GM23338 (cell line): ENCODE measurements around the gene GDF10. TPM values are rescaled to one million over a fixed set of nuclear protein-coding genes. Genes with fewer than 3 reads are reported as not detected.

Source experiments
- ATAC-seq: fragments of 200-7000 bp; cut with Tn5 transposase; 3 replicates; pipeline ENCODE4 v1.9.1; 2020
- DNase-seq: peaks from one replicate; pipeline ENCODE4 v3.0.0-alpha.2; 2015; ENCODE audit warnings: low spot score
- H2AFZ ChIP-seq: fragments of 200-600 bp; sonication (generic); 2 replicates; pipeline ENCODE4 v1.8.0; 2016; ENCODE audit warnings: antibody characterized with exemption, mild to moderate bottlenecking, moderate library complexity
- H3F3A ChIP-seq: fragments of 200-600 bp; sonication (generic); replicated peaks from 2 replicates; pipeline ENCODE4 v1.8.0; 2017; ENCODE audit warnings: antibody characterized with exemption, mixed run types, low read depth
- H3K27ac ChIP-seq: fragments of 200-600 bp; sonication (generic); 2 replicates; pipeline ENCODE4 v1.6.1; 2016; ENCODE audit warnings: low read depth
- H3K27me3 ChIP-seq: fragments of 200-600 bp; sonication (generic); 2 replicates; pipeline ENCODE4 v1.8.0; 2016; ENCODE audit warnings: mild to moderate bottlenecking, mixed run types, moderate library complexity; ENCODE audit not compliant: insufficient read depth
- H3K36me3 ChIP-seq: fragments of 200-600 bp; sonication (generic); 2 replicates; pipeline ENCODE4 v1.8.0; 2016; ENCODE audit warnings: mild to moderate bottlenecking; ENCODE audit not compliant: insufficient read depth
- H3K4me1 ChIP-seq: fragments of 200-600 bp; sonication (generic); 2 replicates; pipeline ENCODE4 v1.8.0; 2016; ENCODE audit warnings: mild to moderate bottlenecking, moderate library complexity; ENCODE audit not compliant: insufficient read depth
- H3K4me2 ChIP-seq: fragments of 200-600 bp; sonication (generic); 2 replicates; pipeline ENCODE4 v1.7.1; 2017; ENCODE audit warnings: mixed run types
- H3K4me3 ChIP-seq: fragments of 200-600 bp; sonication (generic); 2 replicates; pipeline ENCODE4 v1.6.1; 2016; ENCODE audit warnings: mixed run types
- H3K79me2 ChIP-seq: fragments of 200-600 bp; sonication (generic); replicated peaks from 2 replicates; pipeline ENCODE4 v1.8.0; 2017; ENCODE audit warnings: mild to moderate bottlenecking; ENCODE audit not compliant: insufficient read depth
- H3K9me2 ChIP-seq: fragments of 200-600 bp; sonication (generic); 2 replicates; pipeline ENCODE4 v1.8.0; 2017; ENCODE audit not compliant: insufficient read depth
- H4K20me1 ChIP-seq: fragments of 200-600 bp; sonication (generic); replicated peaks from 2 replicates; pipeline ENCODE4 v1.8.0; 2017; ENCODE audit warnings: mild to moderate bottlenecking; ENCODE audit not compliant: insufficient read depth
- H3K27ac Mint-ChIP-seq: 2 replicates; pipeline ENCODE4 v1.8.0; 2020; ENCODE audit warnings: inconsistent platforms, mild to moderate bottlenecking, moderate library complexity, mixed read lengths
- H3K27me3 Mint-ChIP-seq: 3 replicates; pipeline ENCODE4 v1.8.0; 2022; ENCODE audit warnings: low read depth, mild to moderate bottlenecking, moderate library complexity, mixed read lengths, inconsistent platforms; ENCODE audit not compliant: insufficient read depth, poor library complexity
- H3K36me3 Mint-ChIP-seq: 3 replicates; pipeline ENCODE4 v1.8.0; 2021; ENCODE audit warnings: low read depth, mild to moderate bottlenecking, inconsistent platforms, moderate library complexity, mixed read lengths
- H3K4me1 Mint-ChIP-seq: 3 replicates; pipeline ENCODE4 v1.8.0; 2020; ENCODE audit warnings: mild to moderate bottlenecking, inconsistent platforms, mixed read lengths
- H3K4me3 Mint-ChIP-seq: 3 replicates; pipeline ENCODE4 v1.8.0; 2021; ENCODE audit warnings: moderate library complexity, mild to moderate bottlenecking, inconsistent platforms, mixed read lengths
- H3K9me3 Mint-ChIP-seq: 3 replicates; pipeline ENCODE4 v1.8.0; 2020; ENCODE audit warnings: moderate library complexity, mild to moderate bottlenecking, inconsistent platforms, mixed read lengths
- CREB1 ChIP-seq: fragments of 250-450 bp; sonication (Bioruptor Pico); IDR thresholded peaks from 2 replicates; pipeline ENCODE4 v1.5.0; 2020; ENCODE audit warnings: low read depth, mild to moderate bottlenecking, moderate library complexity
- EZH2 ChIP-seq: fragments of 200-600 bp; sonication (generic); IDR thresholded peaks from one replicate; pipeline ENCODE4 v1.8.0; 2017; ENCODE audit warnings: antibody characterized with exemption, mild to moderate bottlenecking, low read depth; ENCODE audit not compliant: unreplicated experiment
- EZH2phosphoT487 ChIP-seq: fragments of 200-600 bp; sonication (generic); IDR thresholded peaks from one replicate; pipeline ENCODE4 v1.8.1; 2018; ENCODE audit warnings: antibody characterized with exemption; ENCODE audit not compliant: unreplicated experiment
- JUNB ChIP-seq: IDR thresholded peaks from one replicate; pipeline ENCODE4 v1.6.1; 2016; ENCODE audit warnings: antibody characterized with exemption; ENCODE audit not compliant: unreplicated experiment
- NANOG ChIP-seq: IDR thresholded peaks from 2 replicates; pipeline ENCODE4 v1.6.1; 2016; ENCODE audit warnings: antibody characterized with exemption, borderline replicate concordance
- POLR2AphosphoS5 ChIP-seq: IDR thresholded peaks from 2 replicates; pipeline ENCODE4 v1.6.1; 2016; ENCODE audit warnings: antibody characterized with exemption, low read depth
- STAT1 ChIP-seq: IDR thresholded peaks from one replicate; pipeline ENCODE4 v1.6.1; 2016; ENCODE audit warnings: antibody characterized with exemption; ENCODE audit not compliant: unreplicated experiment
- ZNF114 ChIP-seq: fragments of 250-450 bp; sonication (Bioruptor Pico); IDR thresholded peaks from 2 replicates; pipeline ENCODE4 v1.5.0; 2020; ENCODE audit warnings: mild to moderate bottlenecking, moderate library complexity
- ZNF331 ChIP-seq: fragments of 250-450 bp; sonication (Bioruptor Pico); IDR thresholded peaks from 2 replicates; pipeline ENCODE4 v1.5.0; 2020; ENCODE audit warnings: low read depth, mild to moderate bottlenecking, moderate library complexity
- polyA plus RNA-seq: library from polyadenylated mRNA; unstranded; fragments of >200 nt; fragmentation: Nextera tagmentation; extraction: Ambion mirVana; gene quantifications from 2 replicates; pipeline ENCODE4 v1.2.1, GENCODE V29; 2016
- total RNA-seq: library from RNA; depleted of rRNA; stranded (reverse); fragments of >200 nt; shearing (Covaris generic); gene quantifications from 2 replicates; pipeline ENCODE4 v1.2.3, GENCODE V29; 2014
- TF ChIP-seq, protein P1 (sequence below): IDR thresholded peaks from one replicate; pipeline ENCODE4 v1.6.1; 2018; ENCODE audit warnings: antibody characterized with exemption; ENCODE audit not compliant: unreplicated experiment
- TF ChIP-seq, protein P2 (sequence below): IDR thresholded peaks from 2 replicates; pipeline ENCODE4 v1.6.1; 2016; ENCODE audit warnings: antibody characterized with exemption
- TF ChIP-seq, protein P3 (sequence below), 2 experiments: fragments of 200-600 bp in 1 of 2; sonication (generic) in 1 of 2; conservative IDR thresholded peaks; 2 replicates each; pipeline versions ENCODE4 v1.5.1 to v1.6.1; 2016 to 2017; ENCODE audit warnings: antibody characterized with exemption in 2 of 2, low read depth in 2 of 2, mild to moderate bottlenecking in 2 of 2, moderate library complexity in 1 of 2
- TF ChIP-seq, protein P4 (sequence below): fragments of 250-450 bp; sonication (Bioruptor Pico); IDR thresholded peaks from 2 replicates; pipeline ENCODE4 v1.5.0; 2020; ENCODE audit warnings: mild to moderate bottlenecking, moderate library complexity

The GDF10 gene
- total and polyA plus RNA-seq, 2 experiments from 2014 or later: 0.21 TPM; not detected in 1

DNA sequence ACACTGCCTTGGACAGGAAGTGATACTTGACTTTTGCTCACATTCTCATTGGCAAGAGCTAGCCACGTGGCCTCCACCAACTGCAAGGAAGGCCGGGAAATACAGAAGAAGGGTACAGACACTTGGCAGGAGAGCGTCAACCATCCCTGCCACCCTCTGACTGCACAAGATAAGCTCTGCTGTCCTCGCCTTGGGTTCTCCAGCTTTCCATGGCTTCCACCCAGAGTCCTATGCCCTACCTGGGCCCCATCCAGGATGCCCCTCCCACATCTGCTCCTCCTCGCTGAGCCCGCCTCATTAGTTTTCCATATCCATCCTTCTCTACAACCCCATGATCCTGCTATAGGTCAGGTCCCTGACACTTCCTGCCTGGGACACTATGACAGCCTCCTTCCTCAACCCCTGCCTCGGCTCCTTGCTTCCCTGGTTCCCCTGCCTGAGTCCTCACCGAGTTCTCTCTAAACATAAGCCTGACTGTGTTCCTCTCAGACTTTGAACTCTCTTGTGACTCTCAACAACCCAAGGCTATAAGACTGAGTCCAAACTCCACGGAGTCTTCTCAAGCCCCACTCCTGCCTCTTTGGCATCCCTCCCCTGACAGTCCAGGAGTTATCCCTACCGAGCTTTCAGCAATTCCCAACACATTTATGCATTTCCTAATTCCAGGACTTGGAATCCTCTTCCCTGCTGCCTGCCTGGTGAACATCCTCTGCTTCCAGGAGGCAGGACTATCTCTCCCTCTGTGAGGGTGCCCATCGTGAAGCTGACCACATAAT, 23.2 kb upstream of the GDF10 start:
- H3K27me3 ChIP-seq: no peaks in the 10 kb centered on the region
- peaks cover 7% of the 10 kb centered on the region; the same call in 1 of the 3 replicates for H3K4me1 Mint-ChIP-seq
- H3K9me3 Mint-ChIP-seq: peaks cover 17% of the 10 kb centered on the region; the same call in 2 of the 3 replicates
- no peaks in the 10 kb centered on the region for H3K36me3 Mint-ChIP-seq
- no peak for DNase-seq
- H3K4me3 Mint-ChIP-seq: no peak overlapping the region
- no peak overlapping the region for H3K27ac Mint-ChIP-seq
- no peaks in the 10 kb centered on the region for H4K20me1 ChIP-seq
- H3K27ac ChIP-seq: no peak overlapping the region
- peaks cover 3% of the 10 kb centered on the region for H3K27me3 Mint-ChIP-seq
- H3K9me2 ChIP-seq: 0 out of 2 replicates have a peak, but pooled peaks cover 5% of the 10 kb centered on the region
- H3K4me1 ChIP-seq: no peaks in the 10 kb centered on the region
- TF ChIP-seq, protein P1, sequence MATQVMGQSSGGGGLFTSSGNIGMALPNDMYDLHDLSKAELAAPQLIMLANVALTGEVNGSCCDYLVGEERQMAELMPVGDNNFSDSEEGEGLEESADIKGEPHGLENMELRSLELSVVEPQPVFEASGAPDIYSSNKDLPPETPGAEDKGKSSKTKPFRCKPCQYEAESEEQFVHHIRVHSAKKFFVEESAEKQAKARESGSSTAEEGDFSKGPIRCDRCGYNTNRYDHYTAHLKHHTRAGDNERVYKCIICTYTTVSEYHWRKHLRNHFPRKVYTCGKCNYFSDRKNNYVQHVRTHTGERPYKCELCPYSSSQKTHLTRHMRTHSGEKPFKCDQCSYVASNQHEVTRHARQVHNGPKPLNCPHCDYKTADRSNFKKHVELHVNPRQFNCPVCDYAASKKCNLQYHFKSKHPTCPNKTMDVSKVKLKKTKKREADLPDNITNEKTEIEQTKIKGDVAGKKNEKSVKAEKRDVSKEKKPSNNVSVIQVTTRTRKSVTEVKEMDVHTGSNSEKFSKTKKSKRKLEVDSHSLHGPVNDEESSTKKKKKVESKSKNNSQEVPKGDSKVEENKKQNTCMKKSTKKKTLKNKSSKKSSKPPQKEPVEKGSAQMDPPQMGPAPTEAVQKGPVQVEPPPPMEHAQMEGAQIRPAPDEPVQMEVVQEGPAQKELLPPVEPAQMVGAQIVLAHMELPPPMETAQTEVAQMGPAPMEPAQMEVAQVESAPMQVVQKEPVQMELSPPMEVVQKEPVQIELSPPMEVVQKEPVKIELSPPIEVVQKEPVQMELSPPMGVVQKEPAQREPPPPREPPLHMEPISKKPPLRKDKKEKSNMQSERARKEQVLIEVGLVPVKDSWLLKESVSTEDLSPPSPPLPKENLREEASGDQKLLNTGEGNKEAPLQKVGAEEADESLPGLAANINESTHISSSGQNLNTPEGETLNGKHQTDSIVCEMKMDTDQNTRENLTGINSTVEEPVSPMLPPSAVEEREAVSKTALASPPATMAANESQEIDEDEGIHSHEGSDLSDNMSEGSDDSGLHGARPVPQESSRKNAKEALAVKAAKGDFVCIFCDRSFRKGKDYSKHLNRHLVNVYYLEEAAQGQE: no peak
- TF ChIP-seq STAT1 (no peak), CREB1 (CRISPR knock-in tag) (no peak), NANOG (no peak), ZNF331 (no peak), ZNF114 (CRISPR knock-in tag) (no peak), EZH2 (no peak), POLR2AphosphoS5 (no peak), EZH2phosphoT487 (no peak), JUNB (no peak)
- TF ChIP-seq, protein P2, sequence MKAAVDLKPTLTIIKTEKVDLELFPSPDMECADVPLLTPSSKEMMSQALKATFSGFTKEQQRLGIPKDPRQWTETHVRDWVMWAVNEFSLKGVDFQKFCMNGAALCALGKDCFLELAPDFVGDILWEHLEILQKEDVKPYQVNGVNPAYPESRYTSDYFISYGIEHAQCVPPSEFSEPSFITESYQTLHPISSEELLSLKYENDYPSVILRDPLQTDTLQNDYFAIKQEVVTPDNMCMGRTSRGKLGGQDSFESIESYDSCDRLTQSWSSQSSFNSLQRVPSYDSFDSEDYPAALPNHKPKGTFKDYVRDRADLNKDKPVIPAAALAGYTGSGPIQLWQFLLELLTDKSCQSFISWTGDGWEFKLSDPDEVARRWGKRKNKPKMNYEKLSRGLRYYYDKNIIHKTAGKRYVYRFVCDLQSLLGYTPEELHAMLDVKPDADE: no peak
- TF ChIP-seq, protein P3, sequence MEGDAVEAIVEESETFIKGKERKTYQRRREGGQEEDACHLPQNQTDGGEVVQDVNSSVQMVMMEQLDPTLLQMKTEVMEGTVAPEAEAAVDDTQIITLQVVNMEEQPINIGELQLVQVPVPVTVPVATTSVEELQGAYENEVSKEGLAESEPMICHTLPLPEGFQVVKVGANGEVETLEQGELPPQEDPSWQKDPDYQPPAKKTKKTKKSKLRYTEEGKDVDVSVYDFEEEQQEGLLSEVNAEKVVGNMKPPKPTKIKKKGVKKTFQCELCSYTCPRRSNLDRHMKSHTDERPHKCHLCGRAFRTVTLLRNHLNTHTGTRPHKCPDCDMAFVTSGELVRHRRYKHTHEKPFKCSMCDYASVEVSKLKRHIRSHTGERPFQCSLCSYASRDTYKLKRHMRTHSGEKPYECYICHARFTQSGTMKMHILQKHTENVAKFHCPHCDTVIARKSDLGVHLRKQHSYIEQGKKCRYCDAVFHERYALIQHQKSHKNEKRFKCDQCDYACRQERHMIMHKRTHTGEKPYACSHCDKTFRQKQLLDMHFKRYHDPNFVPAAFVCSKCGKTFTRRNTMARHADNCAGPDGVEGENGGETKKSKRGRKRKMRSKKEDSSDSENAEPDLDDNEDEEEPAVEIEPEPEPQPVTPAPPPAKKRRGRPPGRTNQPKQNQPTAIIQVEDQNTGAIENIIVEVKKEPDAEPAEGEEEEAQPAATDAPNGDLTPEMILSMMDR (conservative IDR thresholded peaks at IDR 0.05; ENCODE audit: low read depth in 2 of 2): no peak
- TF ChIP-seq, protein P4, sequence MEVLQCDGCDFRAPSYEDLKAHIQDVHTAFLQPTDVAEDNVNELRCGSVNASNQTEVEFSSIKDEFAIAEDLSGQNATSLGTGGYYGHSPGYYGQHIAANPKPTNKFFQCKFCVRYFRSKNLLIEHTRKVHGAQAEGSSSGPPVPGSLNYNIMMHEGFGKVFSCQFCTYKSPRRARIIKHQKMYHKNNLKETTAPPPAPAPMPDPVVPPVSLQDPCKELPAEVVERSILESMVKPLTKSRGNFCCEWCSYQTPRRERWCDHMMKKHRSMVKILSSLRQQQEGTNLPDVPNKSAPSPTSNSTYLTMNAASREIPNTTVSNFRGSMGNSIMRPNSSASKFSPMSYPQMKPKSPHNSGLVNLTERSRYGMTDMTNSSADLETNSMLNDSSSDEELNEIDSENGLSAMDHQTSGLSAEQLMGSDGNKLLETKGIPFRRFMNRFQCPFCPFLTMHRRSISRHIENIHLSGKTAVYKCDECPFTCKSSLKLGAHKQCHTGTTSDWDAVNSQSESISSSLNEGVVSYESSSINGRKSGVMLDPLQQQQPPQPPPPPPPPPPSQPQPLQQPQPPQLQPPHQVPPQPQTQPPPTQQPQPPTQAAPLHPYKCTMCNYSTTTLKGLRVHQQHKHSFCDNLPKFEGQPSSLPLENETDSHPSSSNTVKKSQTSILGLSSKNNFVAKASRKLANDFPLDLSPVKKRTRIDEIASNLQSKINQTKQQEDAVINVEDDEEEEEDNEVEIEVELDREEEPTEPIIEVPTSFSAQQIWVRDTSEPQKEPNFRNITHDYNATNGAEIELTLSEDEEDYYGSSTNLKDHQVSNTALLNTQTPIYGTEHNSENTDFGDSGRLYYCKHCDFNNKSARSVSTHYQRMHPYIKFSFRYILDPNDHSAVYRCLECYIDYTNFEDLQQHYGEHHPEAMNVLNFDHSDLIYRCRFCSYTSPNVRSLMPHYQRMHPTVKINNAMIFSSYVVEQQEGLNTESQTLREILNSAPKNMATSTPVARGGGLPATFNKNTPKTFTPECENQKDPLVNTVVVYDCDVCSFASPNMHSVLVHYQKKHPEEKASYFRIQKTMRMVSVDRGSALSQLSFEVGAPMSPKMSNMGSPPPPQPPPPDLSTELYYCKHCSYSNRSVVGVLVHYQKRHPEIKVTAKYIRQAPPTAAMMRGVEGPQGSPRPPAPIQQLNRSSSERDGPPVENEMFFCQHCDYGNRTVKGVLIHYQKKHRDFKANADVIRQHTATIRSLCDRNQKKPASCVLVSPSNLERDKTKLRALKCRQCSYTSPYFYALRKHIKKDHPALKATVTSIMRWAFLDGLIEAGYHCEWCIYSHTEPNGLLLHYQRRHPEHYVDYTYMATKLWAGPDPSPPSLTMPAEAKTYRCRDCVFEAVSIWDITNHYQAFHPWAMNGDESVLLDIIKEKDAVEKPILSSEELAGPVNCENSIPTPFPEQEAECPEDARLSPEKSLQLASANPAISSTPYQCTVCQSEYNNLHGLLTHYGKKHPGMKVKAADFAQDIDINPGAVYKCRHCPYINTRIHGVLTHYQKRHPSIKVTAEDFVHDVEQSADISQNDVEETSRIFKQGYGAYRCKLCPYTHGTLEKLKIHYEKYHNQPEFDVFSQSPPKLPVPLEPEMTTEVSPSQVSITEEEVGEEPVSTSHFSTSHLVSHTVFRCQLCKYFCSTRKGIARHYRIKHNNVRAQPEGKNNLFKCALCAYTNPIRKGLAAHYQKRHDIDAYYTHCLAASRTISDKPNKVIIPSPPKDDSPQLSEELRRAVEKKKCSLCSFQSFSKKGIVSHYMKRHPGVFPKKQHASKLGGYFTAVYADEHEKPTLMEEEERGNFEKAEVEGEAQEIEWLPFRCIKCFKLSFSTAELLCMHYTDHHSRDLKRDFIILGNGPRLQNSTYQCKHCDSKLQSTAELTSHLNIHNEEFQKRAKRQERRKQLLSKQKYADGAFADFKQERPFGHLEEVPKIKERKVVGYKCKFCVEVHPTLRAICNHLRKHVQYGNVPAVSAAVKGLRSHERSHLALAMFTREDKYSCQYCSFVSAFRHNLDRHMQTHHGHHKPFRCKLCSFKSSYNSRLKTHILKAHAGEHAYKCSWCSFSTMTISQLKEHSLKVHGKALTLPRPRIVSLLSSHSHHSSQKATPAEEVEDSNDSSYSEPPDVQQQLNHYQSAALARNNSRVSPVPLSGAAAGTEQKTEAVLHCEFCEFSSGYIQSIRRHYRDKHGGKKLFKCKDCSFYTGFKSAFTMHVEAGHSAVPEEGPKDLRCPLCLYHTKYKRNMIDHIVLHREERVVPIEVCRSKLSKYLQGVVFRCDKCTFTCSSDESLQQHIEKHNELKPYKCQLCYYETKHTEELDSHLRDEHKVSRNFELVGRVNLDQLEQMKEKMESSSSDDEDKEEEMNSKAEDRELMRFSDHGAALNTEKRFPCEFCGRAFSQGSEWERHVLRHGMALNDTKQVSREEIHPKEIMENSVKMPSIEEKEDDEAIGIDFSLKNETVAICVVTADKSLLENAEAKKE (CRISPR knock-in tag): no peak
- ATAC-seq: no peak
- no peaks in the 10 kb centered on the region for H3K36me3 ChIP-seq
- H3K4me3 ChIP-seq: no peak overlapping the region
- no peaks in the 10 kb centered on the region for H3F3A ChIP-seq
- no peaks in the 10 kb centered on the region for H3K79me2 ChIP-seq
- no peak overlapping the region for H3K4me2 ChIP-seq
- H2AFZ ChIP-seq: no peak overlapping the region
